GM12865 (cell line): ENCODE results near the gene SDCBP2.

ENCODE experiments used
- DNase-seq: peaks from one replicate; pipeline ENCODE4 v3.0.0; 2010; ENCODE audit warnings: low read depth
- H3K4me3 ChIP-seq: 2 replicates; pipeline ENCODE4 v1.5.1; 2011; ENCODE audit warnings: mild to moderate bottlenecking, low read depth, low read length, control low read depth
- TF ChIP-seq, protein P1 (sequence below): IDR thresholded peaks from 2 replicates; pipeline ENCODE4 v1.5.1; 2011; ENCODE audit warnings: low read length, control low read depth, low read depth, inconsistent platforms; ENCODE audit not compliant: insufficient read depth; ENCODE audit errors: missing control alignments

Gene SDCBP2

DNA sequence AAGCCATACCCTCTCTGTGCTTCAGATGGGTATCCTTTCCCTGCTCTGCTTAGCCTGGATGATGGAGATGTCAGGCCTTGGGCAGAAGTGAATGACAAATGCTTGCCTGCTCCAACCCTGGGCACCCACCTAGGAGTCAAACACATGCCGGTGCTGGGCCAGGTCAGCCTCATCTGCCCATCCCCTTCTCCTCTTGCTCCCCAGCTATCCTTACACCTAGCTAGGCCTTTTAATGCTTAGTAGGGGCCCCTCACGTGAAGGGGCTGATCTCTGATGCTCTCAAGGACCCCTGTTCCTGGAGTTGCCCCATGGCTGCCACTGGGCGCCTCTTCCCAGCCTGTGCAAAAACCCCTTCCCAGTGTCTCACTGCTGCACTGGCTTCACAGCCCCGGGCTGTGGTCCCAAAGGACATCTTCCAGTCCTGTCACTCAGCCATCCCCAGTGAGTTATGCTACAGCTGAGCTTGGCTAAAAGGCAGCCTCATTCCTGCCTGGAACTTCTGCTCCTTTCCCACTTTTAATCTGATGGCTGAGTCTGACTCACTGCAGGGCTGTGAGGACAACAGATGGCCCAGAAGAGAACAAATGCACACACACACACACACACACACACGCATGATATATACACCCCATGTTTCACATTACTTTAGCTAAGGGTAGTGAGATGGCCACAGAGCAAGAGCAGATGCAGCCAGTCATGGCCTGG lies 12.8 kb upstream of the SDCBP2 start:
- no peak for DNase-seq
- TF ChIP-seq, protein P1, sequence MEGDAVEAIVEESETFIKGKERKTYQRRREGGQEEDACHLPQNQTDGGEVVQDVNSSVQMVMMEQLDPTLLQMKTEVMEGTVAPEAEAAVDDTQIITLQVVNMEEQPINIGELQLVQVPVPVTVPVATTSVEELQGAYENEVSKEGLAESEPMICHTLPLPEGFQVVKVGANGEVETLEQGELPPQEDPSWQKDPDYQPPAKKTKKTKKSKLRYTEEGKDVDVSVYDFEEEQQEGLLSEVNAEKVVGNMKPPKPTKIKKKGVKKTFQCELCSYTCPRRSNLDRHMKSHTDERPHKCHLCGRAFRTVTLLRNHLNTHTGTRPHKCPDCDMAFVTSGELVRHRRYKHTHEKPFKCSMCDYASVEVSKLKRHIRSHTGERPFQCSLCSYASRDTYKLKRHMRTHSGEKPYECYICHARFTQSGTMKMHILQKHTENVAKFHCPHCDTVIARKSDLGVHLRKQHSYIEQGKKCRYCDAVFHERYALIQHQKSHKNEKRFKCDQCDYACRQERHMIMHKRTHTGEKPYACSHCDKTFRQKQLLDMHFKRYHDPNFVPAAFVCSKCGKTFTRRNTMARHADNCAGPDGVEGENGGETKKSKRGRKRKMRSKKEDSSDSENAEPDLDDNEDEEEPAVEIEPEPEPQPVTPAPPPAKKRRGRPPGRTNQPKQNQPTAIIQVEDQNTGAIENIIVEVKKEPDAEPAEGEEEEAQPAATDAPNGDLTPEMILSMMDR = no peak
- no peak overlapping the region for H3K4me3 ChIP-seq

DNA sequence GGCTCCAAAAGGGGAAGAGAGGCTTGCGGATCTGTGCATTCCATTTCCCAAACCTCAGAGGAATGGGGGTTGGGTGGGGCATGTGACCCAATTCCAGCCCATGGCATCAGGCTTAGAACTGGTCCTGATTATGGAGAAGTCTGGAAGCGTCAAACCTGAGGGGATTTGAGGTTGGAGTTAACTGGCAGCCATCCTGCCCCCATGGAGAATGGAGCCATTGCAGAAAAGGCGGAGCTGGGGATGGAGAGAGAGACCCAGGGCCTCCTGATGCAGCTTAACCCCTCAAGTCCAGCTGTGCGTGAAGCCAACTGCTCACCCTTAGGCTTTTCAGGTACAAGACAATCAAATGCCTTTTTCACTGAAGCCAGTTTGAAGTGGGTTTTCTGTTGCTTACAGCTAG lies 9.9 kb upstream of the SDCBP2 start:
- H3K4me3 ChIP-seq = no peak overlapping the region
- no peak for DNase-seq
- TF ChIP-seq, protein P1 = no peak

DNA sequence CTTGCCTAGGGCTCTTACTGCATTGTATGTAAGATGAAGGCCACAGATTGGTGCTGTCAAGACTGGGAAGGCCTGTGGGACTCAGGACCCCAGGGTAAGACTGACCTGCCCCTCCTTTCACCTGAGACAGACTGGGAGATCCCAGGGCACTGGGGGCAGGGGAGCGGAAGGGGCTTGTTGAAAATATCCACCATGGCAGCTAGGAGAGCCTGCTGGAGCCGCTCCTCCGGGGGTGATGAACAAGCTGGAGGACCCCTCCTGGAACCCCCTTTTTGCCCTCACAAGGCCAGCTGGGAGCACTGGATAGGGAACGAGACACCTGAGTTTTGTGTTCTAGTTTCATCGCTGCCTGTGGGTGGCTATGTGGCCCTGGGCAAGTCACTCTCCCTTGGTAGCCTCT lies 9.2 kb upstream of the SDCBP2 start:
- TF ChIP-seq, protein P1 = no peak
- DNase-seq = no peak
- no peak overlapping the region for H3K4me3 ChIP-seq

DNA sequence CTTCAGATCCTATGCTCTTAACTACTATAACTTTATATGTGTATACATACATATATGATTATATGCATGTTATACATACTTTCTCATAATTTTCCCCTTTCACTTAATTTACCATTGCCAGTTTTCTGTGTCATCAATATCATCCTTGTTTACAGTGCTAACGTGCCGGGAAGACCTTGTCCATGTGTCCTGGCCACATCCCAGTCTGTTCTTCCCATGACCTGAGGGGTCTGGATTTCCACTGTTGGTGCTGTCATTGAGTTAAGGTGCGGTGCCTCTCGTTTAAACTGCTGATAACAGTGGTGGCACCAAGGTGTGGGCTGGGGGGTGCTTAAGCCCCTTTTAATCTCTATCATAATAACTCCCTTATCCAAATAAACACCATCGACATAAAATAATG lies 8.5 kb upstream of the SDCBP2 start:
- DNase-seq = no peak
- H3K4me3 ChIP-seq = no peak overlapping the region
- TF ChIP-seq, protein P1 = no peak

DNA sequence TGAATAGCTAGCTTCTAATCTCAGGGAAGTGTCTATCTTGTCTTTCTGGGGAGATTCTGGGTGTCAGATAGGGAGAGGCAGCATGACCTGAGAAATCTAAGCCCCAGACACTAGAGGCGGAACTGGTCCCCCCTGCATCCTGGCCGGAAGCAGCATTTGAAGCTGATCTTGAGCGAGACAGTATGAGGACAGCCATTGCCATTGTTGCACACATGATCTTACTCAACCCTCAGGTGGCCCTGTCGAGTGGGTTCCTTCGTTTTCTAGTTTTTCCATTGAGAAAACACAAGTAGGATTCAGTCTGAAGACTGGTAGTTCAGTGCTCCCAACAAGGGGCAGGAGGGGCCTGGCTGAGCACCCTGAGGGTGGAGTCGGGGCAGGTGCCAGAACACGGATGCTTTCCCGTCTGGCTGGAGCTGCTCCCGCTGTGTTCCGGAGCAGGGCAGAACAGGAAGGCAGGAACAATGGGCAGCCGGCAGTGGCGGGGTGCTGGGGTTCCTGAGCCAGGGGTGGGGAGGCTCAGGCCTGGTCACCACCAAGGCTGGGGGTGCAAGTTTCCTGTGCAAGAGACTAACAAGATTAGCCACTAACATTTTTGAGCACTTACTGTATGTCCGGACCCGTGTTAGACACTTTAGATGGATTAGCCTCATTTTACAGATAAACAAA lies 7.9 kb upstream of the SDCBP2 start:
- TF ChIP-seq, protein P1 = no peak
- no peak for DNase-seq
- H3K4me3 ChIP-seq = no peak overlapping the region

DNA sequence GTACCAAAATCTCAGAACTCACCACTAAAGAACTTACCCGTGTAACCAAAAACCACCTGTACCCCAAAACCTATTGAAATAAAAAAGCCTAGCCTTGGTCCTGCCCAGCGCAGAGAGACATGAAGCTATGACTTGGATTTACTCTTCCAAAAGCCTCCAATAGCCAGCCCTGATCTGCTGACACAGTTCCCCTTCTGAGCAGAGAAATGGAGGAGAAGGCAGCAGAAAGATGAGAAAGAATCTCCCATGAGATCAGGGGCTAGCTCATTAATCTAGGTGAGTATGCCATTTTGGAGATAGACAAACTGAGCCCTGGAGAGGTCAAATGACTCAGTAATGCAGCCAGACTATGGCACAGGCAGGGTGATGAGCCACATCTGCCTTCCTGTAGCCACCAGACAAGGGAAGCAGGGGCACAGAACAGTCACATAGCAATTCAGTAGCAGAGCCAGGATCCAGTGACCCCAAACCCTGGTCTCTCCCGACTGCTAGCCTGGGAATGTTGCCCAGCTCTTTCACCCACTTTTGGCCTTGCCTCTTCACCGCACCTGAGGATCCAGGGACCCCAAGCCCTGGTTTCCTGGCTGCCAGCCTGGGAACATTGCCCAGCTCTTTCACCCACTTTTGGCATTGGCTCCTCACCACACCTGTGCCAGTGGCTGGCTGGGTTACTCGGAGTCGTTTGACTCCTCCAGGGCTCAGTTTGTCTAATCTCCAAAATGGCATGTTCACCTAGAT lies 7.2 kb upstream of the SDCBP2 start:
- TF ChIP-seq, protein P1 = no peak
- no peak for DNase-seq
- no peak overlapping the region for H3K4me3 ChIP-seq
